ENCODE measurements around the gene SCART1.
"Not testable (repeated sequence)": the region's sequence is repeated elsewhere in the genome, so short reads cannot be mapped to it uniquely, and the experiment has no call there.

The SCART1 gene

GRCh38 chr10:133474665-133475424 is 21.1 kb downstream of the SCART1 start:
- Mint-ChIP-seq H3K27ac (ENCODE audit: low read depth) (peak overlapping the region; percentile 78), H3K4me3 (peak overlapping the region; percentile 27), H3K4me1 (peaks cover 14% of the 10 kb centered on the region)

GRCh38 chr10:133475425-133475734 is 21.6 kb downstream of the SCART1 start:
- ATAC-seq (replicated peaks; ENCODE audit: extremely low read depth, poor library complexity, severe bottlenecking) (peak; percentile 72), DNase-seq (ENCODE audit: low spot score in 2 of 2) (no peak)
- Mint-ChIP-seq H3K4me3 (peak overlapping the region; percentile 27), H3K27ac (ENCODE audit: low read depth) (peak overlapping the region; percentile 78), H3K9me3 (no peaks in the 10 kb centered on the region), H3K36me3 (ENCODE audit: insufficient read depth) (no peaks in the 10 kb centered on the region), H3K27me3 (no peaks in the 10 kb centered on the region), H3K4me1 (peaks cover 14% of the 10 kb centered on the region)

More at GRCh38 chr10:133474665-133475424, 21.1 kb downstream of the SCART1 start:
- ATAC-seq (replicated peaks; ENCODE audit: extremely low read depth, poor library complexity, severe bottlenecking) (no peak), DNase-seq (ENCODE audit: low spot score in 2 of 2) (no peak)
- Mint-ChIP-seq H3K27me3 (no peaks in the 10 kb centered on the region), H3K36me3 (ENCODE audit: insufficient read depth) (no peaks in the 10 kb centered on the region), H3K9me3 (no peaks in the 10 kb centered on the region)

DNA sequence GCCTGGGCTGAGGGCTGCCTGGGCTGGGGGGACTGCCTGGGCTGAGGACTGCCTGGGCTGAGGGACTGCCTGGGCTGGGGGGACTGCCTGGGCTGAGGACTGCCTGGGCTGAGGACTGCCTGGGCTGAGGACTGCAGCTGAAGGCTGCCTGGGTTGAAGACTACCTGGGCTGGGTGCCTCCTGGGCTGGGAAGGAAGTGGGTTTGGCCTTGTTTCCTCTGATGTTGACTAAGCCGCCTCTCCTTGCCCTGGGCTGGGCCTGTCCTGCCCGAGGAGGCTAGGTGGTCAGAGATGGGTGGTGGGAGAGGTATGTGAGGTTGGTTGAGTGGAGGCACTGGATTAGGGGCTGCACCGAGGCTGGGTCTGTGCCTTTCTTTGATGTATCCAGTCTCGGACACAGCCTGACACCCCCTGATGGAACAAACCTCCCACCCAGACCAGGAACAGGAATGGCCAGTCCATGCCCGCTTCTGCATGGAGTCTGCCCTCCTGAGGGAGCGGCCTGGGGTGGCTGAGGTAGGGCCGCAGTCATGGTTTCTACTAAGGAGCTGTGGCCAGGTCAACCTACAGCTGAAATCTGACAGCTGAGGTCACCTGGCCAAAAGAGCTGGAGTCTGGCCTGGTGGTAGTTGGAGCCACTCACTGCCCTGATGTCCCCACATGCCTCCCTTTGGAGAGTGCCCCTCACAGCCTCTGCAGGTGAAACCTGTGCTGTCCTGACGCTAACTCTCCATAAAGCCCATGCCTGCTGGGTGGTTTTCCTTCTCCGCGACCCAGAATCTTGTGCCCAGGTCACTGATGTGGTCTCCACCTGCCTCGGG is 22.3 kb downstream of the SCART1 start:
- Mint-ChIP-seq H3K27ac (ENCODE audit: low read depth) (no peak overlapping the region), H3K27me3 (no peaks in the 10 kb centered on the region), H3K36me3 (ENCODE audit: insufficient read depth) (no peaks in the 10 kb centered on the region), H3K4me1 (peaks cover 14% of the 10 kb centered on the region), H3K9me3 (no peaks in the 10 kb centered on the region), H3K4me3 (peak overlapping the region; percentile 27)
- ATAC-seq (replicated peaks; ENCODE audit: extremely low read depth, poor library complexity, severe bottlenecking): peak; percentile 54
- DNase-seq (ENCODE audit: low spot score in 2 of 2): no peak

DNA sequence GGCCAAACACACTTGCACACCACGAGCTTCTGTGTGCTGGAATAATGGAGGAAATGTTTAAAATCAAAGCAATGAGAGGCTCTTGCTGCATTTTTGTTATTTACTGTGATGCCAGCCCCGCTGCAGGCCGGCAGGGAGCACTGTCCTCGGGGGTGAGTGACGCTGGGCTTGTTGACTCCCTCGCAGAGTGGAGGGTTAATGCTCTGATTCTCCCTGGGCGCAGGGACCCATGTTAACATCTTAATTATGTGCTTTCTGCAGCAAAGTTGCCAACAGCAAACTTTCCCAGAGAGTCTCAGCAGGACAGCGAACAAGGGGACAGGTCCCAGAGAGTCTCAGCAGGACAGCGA is 22.9 kb downstream of the SCART1 start:
- DNase-seq (ENCODE audit: low spot score in 2 of 2) (no peak), ATAC-seq (replicated peaks; ENCODE audit: extremely low read depth, poor library complexity, severe bottlenecking) (no peak)
- H3K4me1 Mint-ChIP-seq: peaks cover 14% of the 10 kb centered on the region
- no peak overlapping the region for H3K4me3 Mint-ChIP-seq
- no peaks in the 10 kb centered on the region for H3K27me3 Mint-ChIP-seq
- no peaks in the 10 kb centered on the region for H3K9me3 Mint-ChIP-seq
- H3K36me3 Mint-ChIP-seq (ENCODE audit: insufficient read depth): no peaks in the 10 kb centered on the region
- H3K27ac Mint-ChIP-seq (ENCODE audit: low read depth): no peak overlapping the region

- H3K27me3 Mint-ChIP-seq: peaks cover 4% of the 10 kb centered on the region
- H3K4me3 Mint-ChIP-seq: no peak overlapping the region
- DNase-seq (ENCODE audit: low spot score in 2 of 2): no peak
- H3K4me1 Mint-ChIP-seq: peaks cover under 1% of the 10 kb centered on the region
- peaks cover 26% of the 10 kb centered on the region for H3K9me3 Mint-ChIP-seq
- H3K36me3 Mint-ChIP-seq (ENCODE audit: insufficient read depth): peaks cover 2% of the 10 kb centered on the region
- no peak overlapping the region for H3K27ac Mint-ChIP-seq (ENCODE audit: low read depth)
- ATAC-seq (replicated peaks; ENCODE audit: extremely low read depth, poor library complexity, severe bottlenecking): no peak
Measured at GRCh38 chr10:133481086-133481643, 27.4 kb downstream of the SCART1 start.

GRCh38 chr10:133481657-133482056 is 27.9 kb downstream of the SCART1 start:
- no peak for ATAC-seq (replicated peaks; ENCODE audit: extremely low read depth, poor library complexity, severe bottlenecking)
- Mint-ChIP-seq H3K27ac (ENCODE audit: low read depth) (no peak overlapping the region), H3K4me1 (no peaks in the 10 kb centered on the region), H3K27me3 (peaks cover 9% of the 10 kb centered on the region), H3K4me3 (no peak overlapping the region), H3K9me3 (peaks cover 31% of the 10 kb centered on the region), H3K36me3 (ENCODE audit: insufficient read depth) (peaks cover 2% of the 10 kb centered on the region)
- no peak for DNase-seq (ENCODE audit: low spot score in 2 of 2)

- peaks cover 14% of the 10 kb centered on the region for H3K27me3 Mint-ChIP-seq
- ATAC-seq (replicated peaks; ENCODE audit: extremely low read depth, poor library complexity, severe bottlenecking) (no peak), DNase-seq (ENCODE audit: low spot score in 2 of 2) (no peak)
- no peak overlapping the region for H3K27ac Mint-ChIP-seq (ENCODE audit: low read depth)
- peaks cover 36% of the 10 kb centered on the region for H3K9me3 Mint-ChIP-seq
- no peak overlapping the region for H3K4me3 Mint-ChIP-seq
- peaks cover 2% of the 10 kb centered on the region for H3K36me3 Mint-ChIP-seq (ENCODE audit: insufficient read depth)
- no peaks in the 10 kb centered on the region for H3K4me1 Mint-ChIP-seq
Measured at GRCh38 chr10:133484818-133485217, 31.1 kb downstream of the SCART1 start.

DNA sequence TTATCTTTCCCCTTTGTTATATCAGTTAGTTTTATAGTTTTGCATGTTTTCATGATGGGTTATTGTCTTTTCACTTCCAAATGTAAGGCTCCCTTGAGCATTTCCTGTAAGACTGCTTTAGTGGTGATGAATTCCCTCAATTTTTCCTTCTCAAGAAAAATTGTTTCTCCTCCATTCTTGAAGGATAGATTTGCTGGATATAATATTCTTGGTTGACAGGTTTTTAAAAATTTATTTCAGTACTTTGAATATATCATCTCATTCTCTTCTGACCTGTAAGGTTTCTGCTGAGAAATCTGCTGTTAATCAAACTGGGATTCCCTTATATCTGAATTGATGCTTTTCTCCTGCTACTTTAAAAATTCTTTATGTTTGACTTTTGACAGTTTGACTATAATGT is 33.3 kb downstream of the SCART1 start:
- H3K9me3 Mint-ChIP-seq: peaks cover 36% of the 10 kb centered on the region
- ATAC-seq (replicated peaks; ENCODE audit: extremely low read depth, poor library complexity, severe bottlenecking) (no peak), DNase-seq (ENCODE audit: low spot score in 2 of 2) (no peak)
- H3K36me3 Mint-ChIP-seq (ENCODE audit: insufficient read depth): peaks cover 2% of the 10 kb centered on the region
- peaks cover 14% of the 10 kb centered on the region for H3K27me3 Mint-ChIP-seq
- no peaks in the 10 kb centered on the region for H3K4me1 Mint-ChIP-seq
- H3K4me3 Mint-ChIP-seq: no peak overlapping the region
- H3K27ac Mint-ChIP-seq (ENCODE audit: low read depth): no peak overlapping the region

- H3K4me3 Mint-ChIP-seq: no peak overlapping the region
- H3K9me3 Mint-ChIP-seq: peaks cover 25% of the 10 kb centered on the region
- H3K27ac Mint-ChIP-seq (ENCODE audit: low read depth): no peak overlapping the region
- no peaks in the 10 kb centered on the region for H3K4me1 Mint-ChIP-seq
- DNase-seq (ENCODE audit: low spot score in 2 of 2) (no peak), ATAC-seq (replicated peaks; ENCODE audit: extremely low read depth, poor library complexity, severe bottlenecking) (no peak)
- peaks cover 14% of the 10 kb centered on the region for H3K27me3 Mint-ChIP-seq
- H3K36me3 Mint-ChIP-seq (ENCODE audit: insufficient read depth): peaks cover 2% of the 10 kb centered on the region
Measured at GRCh38 chr10:133488354-133488753, 34.6 kb downstream of the SCART1 start.

- Mint-ChIP-seq H3K4me1 (no peaks in the 10 kb centered on the region), H3K36me3 (ENCODE audit: insufficient read depth) (peaks cover 2% of the 10 kb centered on the region), H3K27me3 (peaks cover 14% of the 10 kb centered on the region), H3K27ac (ENCODE audit: low read depth) (no peak overlapping the region), H3K4me3 (no peak overlapping the region), H3K9me3 (peaks cover 19% of the 10 kb centered on the region)
- DNase-seq (ENCODE audit: low spot score in 2 of 2) (no peak), ATAC-seq (replicated peaks; ENCODE audit: extremely low read depth, poor library complexity, severe bottlenecking) (no peak)
Measured at GRCh38 chr10:133489816-133490588, 36.3 kb downstream of the SCART1 start.

GRCh38 chr10:133493562-133493961 is 39.8 kb downstream of the SCART1 start:
- ATAC-seq (replicated peaks; ENCODE audit: extremely low read depth, poor library complexity, severe bottlenecking); DNase-seq (ENCODE audit: low spot score in 2 of 2); H3K9me3 Mint-ChIP-seq; H3K4me1 Mint-ChIP-seq; H3K4me3 Mint-ChIP-seq; H3K36me3 Mint-ChIP-seq (ENCODE audit: insufficient read depth); H3K27me3 Mint-ChIP-seq; H3K27ac Mint-ChIP-seq (ENCODE audit: low read depth): not testable (repeated sequence)

DNA sequence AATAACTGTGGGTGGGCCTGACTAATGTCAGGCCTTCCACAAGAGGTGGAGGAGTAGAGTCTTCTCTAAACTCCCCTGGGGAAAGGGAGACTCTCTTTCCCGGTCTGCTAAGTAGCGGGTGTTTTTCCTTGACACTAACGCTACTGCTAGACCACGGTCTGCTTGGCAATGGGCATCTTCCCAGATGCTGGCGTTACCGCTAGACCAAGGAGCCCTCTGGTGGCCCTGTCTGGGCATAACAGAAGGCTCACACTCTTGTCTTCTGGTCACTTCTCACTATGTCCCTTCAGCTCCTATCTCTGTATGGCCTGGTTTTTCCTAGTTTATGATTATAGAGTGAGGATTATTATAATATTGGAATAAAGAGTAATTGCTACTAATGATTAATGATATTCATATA is 43.6 kb downstream of the SCART1 start:
- not testable (repeated sequence) for H3K36me3 Mint-ChIP-seq (ENCODE audit: insufficient read depth); H3K9me3 Mint-ChIP-seq; ATAC-seq (replicated peaks; ENCODE audit: extremely low read depth, poor library complexity, severe bottlenecking); DNase-seq (ENCODE audit: low spot score in 2 of 2); H3K27ac Mint-ChIP-seq (ENCODE audit: low read depth); H3K27me3 Mint-ChIP-seq; H3K4me1 Mint-ChIP-seq; H3K4me3 Mint-ChIP-seq
